GM12873 (cell line): ENCODE results near the gene ICOSLG.

ENCODE experiments used
- TF ChIP-seq, protein P1 (sequence below): IDR thresholded peaks from 2 replicates; pipeline ENCODE4 v1.5.1; 2012; ENCODE audit warnings: low read depth, mild to moderate bottlenecking, moderate library complexity, low read length, control low read depth; ENCODE audit not compliant: insufficient read depth; ENCODE audit errors: missing control alignments

ICOSLG gene

DNA sequence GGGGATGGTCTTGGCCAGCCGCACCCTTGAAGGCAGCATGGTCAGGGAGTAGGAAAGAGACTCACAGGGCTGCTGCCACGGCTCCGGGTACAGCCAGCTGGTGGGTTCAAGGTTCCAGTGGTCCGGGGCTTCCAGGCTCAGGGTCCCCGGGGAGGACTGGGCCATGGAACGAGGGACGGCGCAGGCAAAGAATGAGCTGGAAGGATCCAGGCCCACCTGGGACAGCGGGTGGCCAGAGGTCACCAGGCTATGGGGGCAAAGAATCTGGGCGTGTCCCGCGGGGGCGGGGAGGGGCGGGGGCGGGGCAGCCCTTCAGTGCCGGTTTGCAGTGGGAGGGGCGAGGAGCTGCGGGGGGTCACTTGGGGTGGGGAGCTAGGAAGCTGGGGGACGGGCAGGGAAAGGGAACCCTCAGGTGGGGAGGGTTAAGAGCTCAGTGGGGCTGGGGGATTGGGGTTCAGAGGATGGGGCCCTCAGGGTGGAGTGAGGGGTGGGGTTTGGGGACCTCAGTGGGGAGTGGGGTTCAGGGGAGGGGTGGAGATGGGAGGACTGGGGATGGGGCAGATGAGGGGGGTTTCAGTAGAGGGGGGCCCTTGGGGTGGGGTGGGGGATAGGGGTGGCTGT lies 21.0 kb upstream of the ICOSLG start, which contains the start of gene DNMT3L:
Gene DNMT3L, minus strand, starts transcription at position 223 of the 621 bp plus-strand sequence. CDS start 638 bp downstream, outside the sequence.
- TF ChIP-seq, protein P1, sequence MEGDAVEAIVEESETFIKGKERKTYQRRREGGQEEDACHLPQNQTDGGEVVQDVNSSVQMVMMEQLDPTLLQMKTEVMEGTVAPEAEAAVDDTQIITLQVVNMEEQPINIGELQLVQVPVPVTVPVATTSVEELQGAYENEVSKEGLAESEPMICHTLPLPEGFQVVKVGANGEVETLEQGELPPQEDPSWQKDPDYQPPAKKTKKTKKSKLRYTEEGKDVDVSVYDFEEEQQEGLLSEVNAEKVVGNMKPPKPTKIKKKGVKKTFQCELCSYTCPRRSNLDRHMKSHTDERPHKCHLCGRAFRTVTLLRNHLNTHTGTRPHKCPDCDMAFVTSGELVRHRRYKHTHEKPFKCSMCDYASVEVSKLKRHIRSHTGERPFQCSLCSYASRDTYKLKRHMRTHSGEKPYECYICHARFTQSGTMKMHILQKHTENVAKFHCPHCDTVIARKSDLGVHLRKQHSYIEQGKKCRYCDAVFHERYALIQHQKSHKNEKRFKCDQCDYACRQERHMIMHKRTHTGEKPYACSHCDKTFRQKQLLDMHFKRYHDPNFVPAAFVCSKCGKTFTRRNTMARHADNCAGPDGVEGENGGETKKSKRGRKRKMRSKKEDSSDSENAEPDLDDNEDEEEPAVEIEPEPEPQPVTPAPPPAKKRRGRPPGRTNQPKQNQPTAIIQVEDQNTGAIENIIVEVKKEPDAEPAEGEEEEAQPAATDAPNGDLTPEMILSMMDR, result no peak

DNA sequence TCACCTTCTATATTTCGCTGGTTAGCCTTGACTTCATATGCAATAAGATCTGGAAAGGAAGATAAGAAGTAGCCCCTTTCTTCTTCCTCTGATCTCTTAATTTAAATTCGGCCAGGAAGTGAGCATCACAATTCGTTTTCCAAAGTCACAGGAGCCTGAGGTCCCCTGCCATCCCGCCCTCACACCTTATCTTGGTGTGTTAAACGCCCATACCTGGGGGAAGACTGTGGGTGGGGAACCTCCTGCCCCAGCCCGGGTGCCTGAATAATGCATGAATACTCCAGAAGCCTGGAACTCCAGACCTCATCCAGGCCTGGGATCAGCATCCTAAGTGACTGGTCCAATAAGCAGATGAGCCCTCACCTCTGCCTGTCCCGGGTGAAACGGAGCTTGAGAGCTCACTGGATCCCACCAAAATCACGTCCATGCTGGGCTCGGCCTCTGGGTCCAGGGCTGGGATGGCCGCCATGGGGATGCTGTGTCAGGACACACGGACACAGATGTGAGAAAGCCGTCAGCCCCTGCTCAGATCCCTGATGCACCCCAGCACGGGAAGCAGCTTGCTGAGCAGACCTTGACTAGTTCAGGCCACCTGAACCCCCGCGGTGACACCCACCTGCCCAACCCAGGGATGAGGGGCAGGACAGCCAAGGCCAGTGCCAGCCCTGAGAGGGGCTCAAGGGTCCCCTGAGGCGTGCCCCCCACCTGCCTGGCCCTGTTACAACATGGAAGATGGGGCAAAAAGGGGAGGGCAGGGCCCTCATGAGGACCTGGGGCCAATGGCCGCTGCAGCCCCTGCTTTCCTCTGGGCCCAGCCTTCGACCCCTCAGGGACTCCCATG lies 20.3 kb upstream of the ICOSLG start:
- TF ChIP-seq, protein P1, result no peak

DNA sequence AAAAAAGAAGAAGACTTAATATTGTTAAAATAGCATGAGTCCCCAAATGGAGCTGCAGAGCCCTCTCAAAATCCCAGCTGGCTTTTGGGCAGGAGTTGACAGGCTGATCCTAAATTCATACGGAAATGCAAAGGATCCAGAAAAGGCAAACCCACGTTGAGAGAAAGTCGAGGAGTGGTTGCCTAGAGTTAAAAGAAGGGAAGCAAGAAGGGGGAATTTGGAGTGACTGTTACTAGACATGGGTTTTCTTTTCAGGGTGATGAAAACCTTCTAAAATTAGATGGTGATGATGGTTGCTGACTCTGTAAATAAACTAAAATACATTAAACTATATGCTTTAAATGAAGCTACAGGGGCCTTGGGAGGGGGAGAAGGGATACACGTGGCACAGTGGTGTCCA lies 19.3 kb upstream of the ICOSLG start:
- TF ChIP-seq, protein P1, result no peak

DNA sequence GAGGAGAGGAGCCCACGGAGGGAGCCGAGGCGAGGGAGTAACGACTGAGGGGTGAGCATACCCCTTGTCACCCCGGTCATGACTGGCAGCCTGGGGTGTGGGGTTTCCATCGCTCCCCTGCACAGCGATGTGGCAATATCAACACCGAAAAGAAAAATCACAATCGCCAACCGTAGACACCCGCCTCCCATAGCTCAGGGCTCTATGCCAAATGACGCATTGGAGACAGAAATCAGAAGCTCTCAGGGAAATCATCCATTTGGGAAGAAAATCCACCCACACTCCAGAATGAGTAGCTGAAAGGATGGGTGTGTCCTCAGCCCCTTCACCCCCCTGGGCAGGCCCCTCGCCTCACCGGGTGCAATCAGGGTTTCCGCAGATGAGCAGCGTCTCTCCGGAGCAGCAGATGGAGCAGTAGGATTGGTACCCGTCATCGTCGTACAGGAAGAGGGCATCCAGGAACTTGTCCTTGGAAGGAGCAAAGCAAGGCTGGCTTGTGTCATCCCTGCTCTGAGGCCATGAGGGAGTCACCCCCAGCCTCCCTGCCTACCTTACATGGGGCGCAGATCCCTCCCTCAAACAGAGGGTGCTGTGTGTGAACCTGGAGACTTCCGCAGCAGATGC lies 18.5 kb upstream of the ICOSLG start:
- TF ChIP-seq, protein P1, result no peak

DNA sequence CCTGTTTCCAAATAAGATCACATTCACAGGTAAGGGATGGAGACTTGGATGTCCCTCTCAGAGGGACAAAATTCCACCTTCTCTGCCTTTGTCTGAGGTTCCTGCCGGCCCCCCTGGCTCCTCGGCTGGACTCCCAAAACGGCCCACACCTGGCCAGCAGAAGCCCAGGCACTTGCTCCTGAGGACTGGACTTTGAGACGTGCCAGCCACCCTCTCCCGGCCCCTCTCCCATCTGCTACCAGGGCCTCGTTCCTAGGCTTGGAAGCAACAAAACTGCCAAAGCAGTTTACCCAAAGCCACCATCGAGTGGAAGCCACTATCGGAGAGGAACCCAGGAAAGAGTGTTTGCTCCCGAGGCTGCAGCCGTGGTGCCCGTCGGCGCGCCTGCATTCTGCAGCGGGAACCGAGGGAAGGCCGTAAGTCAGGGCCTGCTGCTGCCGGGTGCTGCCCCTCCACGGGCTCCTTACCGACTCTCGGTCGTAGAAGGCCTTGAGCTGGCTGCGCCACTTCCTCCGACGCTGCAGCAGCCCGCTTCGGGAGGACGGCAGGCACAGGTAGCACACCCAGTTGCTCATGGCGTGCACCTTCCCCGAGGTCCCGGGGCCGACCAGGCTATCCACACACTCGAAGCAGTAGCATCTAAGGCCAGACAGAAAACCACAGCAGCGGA lies 17.4 kb upstream of the ICOSLG start:
- TF ChIP-seq, protein P1, result no peak

DNA sequence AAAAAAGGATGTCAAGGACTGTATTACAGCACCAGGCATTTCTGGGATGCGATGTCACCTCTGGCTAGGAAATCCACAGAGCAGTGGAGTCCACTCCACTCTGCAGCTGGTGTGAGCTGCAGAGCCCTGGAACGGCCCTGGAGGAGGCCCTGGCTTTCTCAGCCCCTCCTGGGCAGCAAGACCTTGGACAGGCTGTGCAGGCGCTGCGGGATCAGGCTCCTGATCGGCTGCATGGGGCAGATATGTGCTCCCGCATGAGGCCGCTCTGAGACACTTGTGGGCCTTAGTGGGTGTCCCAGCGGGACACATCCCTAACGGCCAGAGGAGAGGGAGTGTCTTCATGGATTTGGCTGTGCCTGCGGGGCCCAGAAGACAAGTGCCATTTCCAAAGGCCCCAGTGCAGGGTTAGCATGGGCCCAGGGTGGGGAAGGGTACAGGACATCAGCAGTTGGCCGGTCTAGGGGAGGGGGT lies 14.8 kb upstream of the ICOSLG start:
- TF ChIP-seq, protein P1, result no peak
